SU-DHL-6 (cell line): Measurements from ENCODE around the gene STX10.

Experiments
- CTCF ChIP-seq: fragments of 200-600 bp; sonication (generic); IDR thresholded peaks from one replicate; pipeline ENCODE4 v1.5.1; 2017; ENCODE audit warnings: antibody characterized with exemption, mild to moderate bottlenecking, low read length, moderate library complexity; ENCODE audit not compliant: insufficient read depth, poor library complexity, severe bottlenecking
- EZH2phosphoT487 ChIP-seq: fragments of 200-600 bp; sonication (generic), shearing (Covaris generic); conservative IDR thresholded peaks from 2 replicates; pipeline ENCODE4 v1.6.1; 2018; ENCODE audit warnings: mild to moderate bottlenecking, antibody characterized with exemption, low read length, moderate library complexity, mixed read lengths

- no peak for TF ChIP-seq CTCF
- no peak for TF ChIP-seq EZH2phosphoT487
These were observed 14.8 kb downstream of the STX10 start for GRCh38 chr19:13135068-13136062.
